Stomach (tissue), 4 donors: ENCODE measurements around the gene ERVW-1.

Experiments used
- POLR2AphosphoS5 ChIP-seq, 3 donors: sonication (generic); formaldehyde crosslinking; IDR thresholded peaks; one replicate each; pipeline ENCODE4 v1.6.1; 2016; ENCODE audit warnings: antibody characterized with exemption in 3 of 3
- TF ChIP-seq, protein P1 (sequence below), 7 experiments: fragments of 450-650 bp in 4 of 7; fragments of 200-600 bp in 3 of 7; sonication (generic) in 3 of 7; IDR thresholded peaks; one replicate each; pipeline ENCODE4 v1.5.1; 2016 to 2019; ENCODE audit warnings: antibody characterized with exemption in 7 of 7, control low read depth in 2 of 7, mild to moderate bottlenecking in 1 of 7

DNA sequence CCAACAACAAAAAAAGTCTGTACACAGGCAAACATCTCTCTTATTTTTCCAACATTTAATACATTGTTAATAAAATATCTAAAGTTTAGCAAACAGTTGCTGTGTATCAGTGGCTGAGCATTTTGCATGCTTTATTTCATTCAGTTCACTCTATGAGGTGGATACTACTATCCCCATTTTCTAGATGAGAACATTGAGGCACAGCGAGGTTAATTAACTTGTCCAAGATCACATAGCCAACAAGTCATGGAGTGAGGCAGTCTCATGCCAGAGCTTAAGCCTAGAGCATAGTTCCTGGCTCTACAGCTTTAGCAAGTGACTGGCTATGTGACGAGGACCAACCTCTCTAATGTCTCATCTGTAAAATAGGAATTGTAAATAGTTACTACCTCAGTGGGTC, 26.1 kb downstream of the ERVW-1 start:
- TF ChIP-seq, protein P1, sequence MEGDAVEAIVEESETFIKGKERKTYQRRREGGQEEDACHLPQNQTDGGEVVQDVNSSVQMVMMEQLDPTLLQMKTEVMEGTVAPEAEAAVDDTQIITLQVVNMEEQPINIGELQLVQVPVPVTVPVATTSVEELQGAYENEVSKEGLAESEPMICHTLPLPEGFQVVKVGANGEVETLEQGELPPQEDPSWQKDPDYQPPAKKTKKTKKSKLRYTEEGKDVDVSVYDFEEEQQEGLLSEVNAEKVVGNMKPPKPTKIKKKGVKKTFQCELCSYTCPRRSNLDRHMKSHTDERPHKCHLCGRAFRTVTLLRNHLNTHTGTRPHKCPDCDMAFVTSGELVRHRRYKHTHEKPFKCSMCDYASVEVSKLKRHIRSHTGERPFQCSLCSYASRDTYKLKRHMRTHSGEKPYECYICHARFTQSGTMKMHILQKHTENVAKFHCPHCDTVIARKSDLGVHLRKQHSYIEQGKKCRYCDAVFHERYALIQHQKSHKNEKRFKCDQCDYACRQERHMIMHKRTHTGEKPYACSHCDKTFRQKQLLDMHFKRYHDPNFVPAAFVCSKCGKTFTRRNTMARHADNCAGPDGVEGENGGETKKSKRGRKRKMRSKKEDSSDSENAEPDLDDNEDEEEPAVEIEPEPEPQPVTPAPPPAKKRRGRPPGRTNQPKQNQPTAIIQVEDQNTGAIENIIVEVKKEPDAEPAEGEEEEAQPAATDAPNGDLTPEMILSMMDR (IDR thresholded peaks at IDR 0.05) = no peak
- no peak for TF ChIP-seq POLR2AphosphoS5 (IDR thresholded peaks at IDR 0.05)
